Vagina (tissue), 2 donors: Measurements from ENCODE around the gene ACR.

Experiments
- CTCF ChIP-seq, 3 experiments: fragments of 450-650 bp in 2 of 3; fragments of 200-600 bp in 1 of 3; sonication (generic) in 1 of 3; IDR thresholded peaks; one replicate each; pipeline ENCODE4 v1.5.1; 2017 to 2019; ENCODE audit warnings: antibody characterized with exemption in 3 of 3, mild to moderate bottlenecking in 2 of 3, moderate library complexity in 2 of 3
- POLR2A ChIP-seq, 2 donors: fragments of 450-650 bp; IDR thresholded peaks; one replicate each; pipeline ENCODE4 v1.6.1; 2017; ENCODE audit warnings: antibody characterized with exemption in 2 of 2, mild to moderate bottlenecking in 2 of 2, moderate library complexity in 2 of 2
- POLR2AphosphoS5 ChIP-seq, 2 donors: sonication (generic); formaldehyde crosslinking; IDR thresholded peaks; one replicate each; pipeline ENCODE4 v1.9.0; 2017; ENCODE audit warnings: antibody characterized with exemption in 2 of 2, mild to moderate bottlenecking in 2 of 2, low read depth in 1 of 2; ENCODE audit not compliant: insufficient read depth in 1 of 2

GRCh38 chr22:50715776-50716175 lies 22.2 kb upstream of the ACR start:
- TF ChIP-seq CTCF (IDR thresholded peaks at IDR 0.05) (no peak), POLR2A (IDR thresholded peaks at IDR 0.05) (no peak), POLR2AphosphoS5 (IDR thresholded peaks at IDR 0.05; ENCODE audit: insufficient read depth in 1 of 2, low read depth in 1 of 2) (no peak)
